ENCODE results near the gene IPO5.
"Not testable (repeated sequence)": the region's sequence is repeated elsewhere in the genome, so short reads cannot be mapped to it uniquely, and the experiment has no call there.

The IPO5 gene

DNA sequence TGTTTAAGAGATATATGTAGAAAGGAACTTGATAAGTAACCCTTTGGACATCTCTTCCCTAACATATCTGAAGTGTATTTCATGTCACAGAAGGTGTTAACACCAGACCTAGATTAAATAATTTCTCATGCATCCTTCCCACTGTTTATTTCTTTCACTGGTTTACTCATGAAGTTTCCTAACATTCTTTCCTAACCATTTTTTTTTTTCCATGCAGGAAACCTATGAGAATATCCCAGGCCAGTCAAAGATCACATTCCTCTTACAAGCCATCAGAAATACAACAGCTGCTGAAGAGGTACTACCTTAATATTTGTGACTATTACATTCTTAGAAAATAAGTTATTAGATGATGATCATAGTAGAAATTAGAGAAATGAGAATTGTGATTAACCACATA, 28.8 kb downstream of the IPO5 start:
- DNase-seq (ENCODE audit: low read depth, low spot score): no peak
- in situ Hi-C loops (cut with HindIII; ENCODE audit: low sequenced_read_pairs): no loop called here
- TF ChIP-seq CTCF (IDR thresholded peaks at IDR 0.05; ENCODE audit: low read depth, low read length): no peak
- no peak overlapping the region for H3K4me3 ChIP-seq (ENCODE audit: low read depth, low read length)

GRCh38 chr13:97986835-97987234, 33.4 kb downstream of the IPO5 start:
- no peak overlapping the region for H3K4me3 ChIP-seq (ENCODE audit: low read depth, low read length)
- no peak for TF ChIP-seq CTCF (IDR thresholded peaks at IDR 0.05; ENCODE audit: low read depth, low read length)
- DNase-seq (ENCODE audit: low read depth, low spot score): no peak
- in situ Hi-C loops (cut with HindIII; ENCODE audit: low sequenced_read_pairs): no loop called here

- no peak overlapping the region for H3K4me3 ChIP-seq (ENCODE audit: low read depth, low read length)
- DNase-seq (ENCODE audit: low read depth, low spot score): no peak
- TF ChIP-seq CTCF (IDR thresholded peaks at IDR 0.05; ENCODE audit: low read depth, low read length): no peak
- in situ Hi-C loops (cut with HindIII; ENCODE audit: low sequenced_read_pairs): no loop called here
Measured at GRCh38 chr13:97999653-98000052, 46.2 kb downstream of the IPO5 start.

GRCh38 chr13:98004107-98004506, 50.6 kb downstream of the IPO5 start:
- DNase-seq (ENCODE audit: low read depth, low spot score): peak; percentile 62
- in situ Hi-C loops (cut with HindIII; ENCODE audit: low sequenced_read_pairs): no loop called here
- H3K4me3 ChIP-seq (ENCODE audit: low read depth, low read length): no peak overlapping the region
- no peak for TF ChIP-seq CTCF (IDR thresholded peaks at IDR 0.05; ENCODE audit: low read depth, low read length)

GRCh38 chr13:98004997-98005396, 51.5 kb downstream of the IPO5 start:
- in situ Hi-C loops (cut with HindIII; ENCODE audit: low sequenced_read_pairs); DNase-seq (ENCODE audit: low read depth, low spot score); H3K4me3 ChIP-seq (ENCODE audit: low read depth, low read length): not testable (repeated sequence)

DNA sequence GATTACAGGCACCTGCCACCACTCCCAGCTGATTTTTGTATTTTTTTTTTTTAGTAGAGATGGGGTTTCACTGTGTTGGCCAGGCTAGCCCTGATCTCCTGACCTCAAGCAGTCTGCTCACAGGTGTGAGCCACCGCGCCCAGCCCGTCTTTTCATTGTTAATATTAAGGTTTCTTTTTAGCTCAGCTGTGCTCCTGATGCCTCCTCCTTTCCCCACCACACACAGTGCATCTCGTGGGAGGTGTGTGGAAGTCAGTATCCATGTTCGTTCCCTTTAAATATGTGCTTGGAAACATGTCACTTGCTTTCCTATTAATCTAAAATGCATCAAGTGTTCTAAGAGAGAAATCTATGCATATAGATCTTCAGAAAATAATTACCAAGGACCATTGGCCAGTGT, 53.5 kb downstream of the IPO5 start:
- no peak for DNase-seq (ENCODE audit: low read depth, low spot score)
- H3K4me3 ChIP-seq (ENCODE audit: low read depth, low read length): no peak overlapping the region
- no peak for TF ChIP-seq CTCF (IDR thresholded peaks at IDR 0.05; ENCODE audit: low read depth, low read length)
- in situ Hi-C loops (cut with HindIII; ENCODE audit: low sequenced_read_pairs): no loop called here

DNA sequence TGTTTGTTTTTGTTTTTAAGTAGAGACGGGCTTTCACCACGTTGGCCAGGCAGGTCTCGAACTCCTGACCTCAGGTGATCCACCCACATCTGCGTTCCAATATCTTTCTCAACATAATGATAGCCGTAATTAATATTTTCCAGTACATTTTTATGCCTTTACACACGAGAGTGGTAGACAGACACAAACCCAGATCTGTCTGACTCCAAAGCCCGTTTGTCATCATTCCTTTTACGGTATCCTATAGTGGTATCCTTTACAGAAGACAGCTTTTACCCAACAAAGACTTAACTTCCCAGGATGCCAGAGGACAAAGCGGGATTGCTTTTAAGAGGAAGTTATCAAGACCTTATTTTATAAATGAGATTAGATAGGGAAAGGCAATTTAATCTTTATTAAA, 59.8 kb downstream of the IPO5 start:
- in situ Hi-C loops (cut with HindIII; ENCODE audit: low sequenced_read_pairs): no loop called here

More for the DNA sequence above, 59.8 kb downstream of the IPO5 start:
- no peak for DNase-seq (ENCODE audit: low read depth, low spot score)
- TF ChIP-seq CTCF (IDR thresholded peaks at IDR 0.05; ENCODE audit: low read depth, low read length): no peak
- no peak overlapping the region for H3K4me3 ChIP-seq (ENCODE audit: low read depth, low read length)
